ENCODE data around the gene NOL7. TPM values are rescaled to one million over a fixed set of nuclear protein-coding genes. Genes with fewer than 3 reads are reported as not detected.

The NOL7 gene
- total and polyA plus RNA-seq, 9 of the 15 experiments (the other 6 are each of a cell fraction or from before 2014, with no cell fraction given), result 19.4 to 235 (median 157) TPM

GRCh38 chr6:13614926-13615791 lies at the start of gene NOL7 (continued):
- TF ChIP-seq POLR3G (IDR thresholded peaks at IDR 0.05; ENCODE audit: extremely low read depth, insufficient read length, insufficient replicate concordance) (no peak), CBFA2T3 (IDR thresholded peaks at IDR 0.05) (peak; percentile 25; the same call in 1 of the 2 replicates), FOSL1 (tag; conservative IDR thresholded peaks at IDR 0.05) (peak; percentile 51), POLR2G (IDR thresholded peaks at IDR 0.05; ENCODE audit: low read depth, low read length) (peak; percentile 98), ZNF695 (CRISPR knock-in tag; IDR thresholded peaks at IDR 0.05) (0 out of 2 replicates have a peak, but pooled peaks have one; percentile 57), ZBTB5 (IDR thresholded peaks at IDR 0.05) (no peak), TAF1 (IDR thresholded peaks at IDR 0.05; ENCODE audit: control insufficient read depth, extremely low read depth, insufficient read depth, low read length, severe bottlenecking) (peak; percentile 100), RUNX1 (IDR thresholded peaks at IDR 0.05; ENCODE audit: low read depth) (no peak), SIN3B (IDR thresholded peaks at IDR 0.05; ENCODE audit: low read depth) (peak; percentile 96), ZNF239 (CRISPR knock-in tag; IDR thresholded peaks at IDR 0.05) (no peak; the same call in 1 of the 2 replicates), TRIM28 (IDR thresholded peaks at IDR 0.05) (peak; percentile 13; the same call in 1 of the 2 replicates), ZNF263 (CRISPR knock-in tag; IDR thresholded peaks at IDR 0.05; ENCODE audit: borderline replicate concordance) (peak; percentile 87), TFAM (CRISPR knock-in tag; conservative IDR thresholded peaks at IDR 0.05) (no peak), POLR2AphosphoS5 (IDR thresholded peaks at IDR 0.05; ENCODE audit: control insufficient read depth, insufficient read depth, low read depth, low read length) (peak; percentile 94), MTA1 (IDR thresholded peaks at IDR 0.05; ENCODE audit: borderline replicate concordance) (no peak), NFE2 (IDR thresholded peaks at IDR 0.05; ENCODE audit: low read depth) (peak; percentile 36; the same call in 1 of the 2 replicates), ZNF717 (CRISPR knock-in tag; IDR thresholded peaks at IDR 0.05) (no peak)
- TF ChIP-seq, protein P1, sequence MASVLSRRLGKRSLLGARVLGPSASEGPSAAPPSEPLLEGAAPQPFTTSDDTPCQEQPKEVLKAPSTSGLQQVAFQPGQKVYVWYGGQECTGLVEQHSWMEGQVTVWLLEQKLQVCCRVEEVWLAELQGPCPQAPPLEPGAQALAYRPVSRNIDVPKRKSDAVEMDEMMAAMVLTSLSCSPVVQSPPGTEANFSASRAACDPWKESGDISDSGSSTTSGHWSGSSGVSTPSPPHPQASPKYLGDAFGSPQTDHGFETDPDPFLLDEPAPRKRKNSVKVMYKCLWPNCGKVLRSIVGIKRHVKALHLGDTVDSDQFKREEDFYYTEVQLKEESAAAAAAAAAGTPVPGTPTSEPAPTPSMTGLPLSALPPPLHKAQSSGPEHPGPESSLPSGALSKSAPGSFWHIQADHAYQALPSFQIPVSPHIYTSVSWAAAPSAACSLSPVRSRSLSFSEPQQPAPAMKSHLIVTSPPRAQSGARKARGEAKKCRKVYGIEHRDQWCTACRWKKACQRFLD (CRISPR knock-in tag; IDR thresholded peaks at IDR 0.05), result no peak
- TF ChIP-seq, protein P2, sequence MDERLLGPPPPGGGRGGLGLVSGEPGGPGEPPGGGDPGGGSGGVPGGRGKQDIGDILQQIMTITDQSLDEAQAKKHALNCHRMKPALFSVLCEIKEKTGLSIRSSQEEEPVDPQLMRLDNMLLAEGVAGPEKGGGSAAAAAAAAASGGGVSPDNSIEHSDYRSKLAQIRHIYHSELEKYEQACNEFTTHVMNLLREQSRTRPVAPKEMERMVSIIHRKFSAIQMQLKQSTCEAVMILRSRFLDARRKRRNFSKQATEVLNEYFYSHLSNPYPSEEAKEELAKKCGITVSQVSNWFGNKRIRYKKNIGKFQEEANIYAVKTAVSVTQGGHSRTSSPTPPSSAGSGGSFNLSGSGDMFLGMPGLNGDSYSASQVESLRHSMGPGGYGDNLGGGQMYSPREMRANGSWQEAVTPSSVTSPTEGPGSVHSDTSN (CRISPR knock-in tag; IDR thresholded peaks at IDR 0.05; ENCODE audit: low read depth), result no peak
- TF ChIP-seq, protein P2 (tag; conservative IDR thresholded peaks at IDR 0.05; ENCODE audit: low read depth), result no peak
- TF ChIP-seq, protein P3, sequence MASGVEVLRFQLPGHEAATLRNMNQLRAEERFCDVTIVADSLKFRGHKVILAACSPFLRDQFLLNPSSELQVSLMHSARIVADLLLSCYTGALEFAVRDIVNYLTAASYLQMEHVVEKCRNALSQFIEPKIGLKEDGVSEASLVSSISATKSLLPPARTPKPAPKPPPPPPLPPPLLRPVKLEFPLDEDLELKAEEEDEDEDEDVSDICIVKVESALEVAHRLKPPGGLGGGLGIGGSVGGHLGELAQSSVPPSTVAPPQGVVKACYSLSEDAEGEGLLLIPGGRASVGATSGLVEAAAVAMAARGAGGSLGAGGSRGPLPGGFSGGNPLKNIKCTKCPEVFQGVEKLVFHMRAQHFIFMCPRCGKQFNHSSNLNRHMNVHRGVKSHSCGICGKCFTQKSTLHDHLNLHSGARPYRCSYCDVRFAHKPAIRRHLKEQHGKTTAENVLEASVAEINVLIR (CRISPR knock-in tag; IDR thresholded peaks at IDR 0.05), result 0 out of 2 replicates have a peak, but pooled peaks have one; percentile 10
